B cell (primary cell): ENCODE measurements around the gene PDZD2.

Experiments used
- CTCF ChIP-seq: fragments of 200-600 bp; IDR thresholded peaks from one replicate; pipeline ENCODE4 v1.8.0; 2022; ENCODE audit warnings: antibody characterized with exemption, mild to moderate bottlenecking
- EZH2 ChIP-seq: IDR thresholded peaks from 2 replicates; pipeline ENCODE4 v1.6.1; 2012; ENCODE audit warnings: borderline replicate concordance, low read depth, mild to moderate bottlenecking, moderate library complexity, low read length; ENCODE audit not compliant: insufficient read depth, poor library complexity, severe bottlenecking

- TF ChIP-seq CTCF (no peak), EZH2 (no peak)
These were observed 221.9 kb downstream of the PDZD2 start for GRCh38 chr5:31860726-31861433.
